ENCODE measurements around the gene SPSB4.
A peak's percentile ranks its signal among the peaks of the same experiment; 100 is the strongest.

Gene SPSB4

GRCh38 chr3:141152130-141152529 is 101.0 kb downstream of the SPSB4 start:
- DNase-seq (ENCODE audit: low spot score), result no peak

DNA sequence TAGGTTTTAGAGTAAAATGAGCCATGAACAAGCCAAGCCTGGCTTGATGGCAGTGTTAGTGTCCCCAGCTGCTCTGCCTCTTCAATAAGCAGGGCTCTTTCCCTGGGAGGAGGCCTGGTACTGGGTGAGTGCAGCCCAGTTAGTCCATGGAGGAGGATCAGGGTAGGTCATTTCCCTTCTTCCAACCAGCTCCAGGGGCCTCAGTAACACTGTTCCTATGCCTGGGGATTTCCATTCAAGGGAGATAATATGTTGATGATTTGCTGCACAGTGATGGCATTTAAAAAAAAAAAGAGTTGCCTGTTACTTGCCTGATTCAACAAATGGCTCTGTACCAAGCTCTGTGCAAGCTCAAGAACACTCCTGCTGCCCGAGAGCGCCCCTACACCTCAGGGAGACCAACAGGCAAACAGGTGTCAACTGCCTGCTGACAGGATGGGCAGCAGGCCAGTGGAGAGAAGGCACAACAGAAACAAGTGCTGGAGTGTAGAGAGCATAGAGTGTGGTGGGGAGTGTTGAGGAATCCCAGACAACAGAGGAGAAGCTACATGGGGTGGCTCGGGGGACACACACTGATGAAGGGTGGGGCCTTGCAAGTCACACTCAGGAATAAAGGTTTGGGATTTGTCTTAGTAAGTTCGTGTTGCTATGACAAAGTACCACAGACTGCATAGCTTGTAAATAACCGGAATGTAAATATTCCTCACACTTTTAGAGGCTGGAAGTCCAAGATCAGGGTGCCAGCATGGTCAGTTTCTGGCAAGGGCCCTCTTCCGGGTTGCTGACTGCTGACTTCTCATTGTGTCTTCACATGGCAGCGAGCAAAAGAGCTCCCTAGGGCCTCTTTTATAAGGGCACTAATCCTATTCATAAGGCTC is 101.9 kb downstream of the SPSB4 start:
- no peak for DNase-seq (ENCODE audit: low spot score)

GRCh38 chr3:141153679-141153966 is 102.5 kb downstream of the SPSB4 start:
- DNase-seq (ENCODE audit: low spot score), result no peak

- DNase-seq (ENCODE audit: low spot score), result no peak
These were observed 113.7 kb downstream of the SPSB4 start for GRCh38 chr3:141164852-141165251.

DNA sequence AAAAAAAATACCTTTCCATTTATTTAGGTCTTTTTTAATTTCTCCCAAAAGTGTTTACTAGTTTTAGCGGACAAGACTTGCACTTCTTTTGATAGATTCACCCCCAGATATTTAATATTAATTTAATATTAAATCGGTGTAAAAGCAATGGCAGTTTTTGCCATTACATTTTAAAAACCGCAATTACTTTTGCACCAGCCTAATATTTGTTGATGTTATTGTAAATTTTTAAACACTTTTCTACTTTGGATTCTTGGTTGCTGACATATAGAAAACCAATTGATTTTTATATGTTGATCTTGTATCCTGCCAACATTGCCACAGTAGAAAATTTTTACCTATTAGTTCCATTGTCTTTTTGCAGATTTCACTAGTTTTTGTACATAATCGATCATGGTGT is 116.5 kb downstream of the SPSB4 start:
- no peak for DNase-seq (ENCODE audit: low spot score)

GRCh38 chr3:141170678-141171295 is 119.6 kb downstream of the SPSB4 start:
- no peak for DNase-seq (ENCODE audit: low spot score)

DNA sequence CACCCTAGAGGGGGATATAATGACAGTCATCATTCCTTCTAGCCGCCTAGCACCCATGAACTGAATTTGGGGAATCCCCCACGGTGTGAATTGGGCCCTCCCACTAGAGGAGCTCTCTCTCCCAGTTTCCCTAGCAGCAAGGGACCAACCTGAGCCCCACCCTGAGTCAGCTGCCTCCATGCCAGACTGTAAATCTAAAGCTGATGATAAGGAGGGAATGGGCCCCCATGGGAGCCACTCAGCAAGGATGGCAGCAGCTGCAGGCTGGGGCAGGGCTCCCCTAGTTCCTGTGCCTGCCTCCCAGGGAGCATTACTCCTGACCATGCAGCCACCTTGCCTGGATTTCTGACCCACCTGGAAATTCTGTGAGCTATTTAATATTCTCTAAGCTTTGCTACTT is 123.5 kb downstream of the SPSB4 start:
- DNase-seq (ENCODE audit: low spot score), result no peak

- no peak for DNase-seq (ENCODE audit: low spot score)
These were observed 125.6 kb downstream of the SPSB4 start for GRCh38 chr3:141176775-141177174.

- DNase-seq (ENCODE audit: low spot score), result no peak
These were observed 126.9 kb downstream of the SPSB4 start for GRCh38 chr3:141178026-141178425.

GRCh38 chr3:141178551-141178950 is 127.4 kb downstream of the SPSB4 start:
- no peak for DNase-seq (ENCODE audit: low spot score)

DNA sequence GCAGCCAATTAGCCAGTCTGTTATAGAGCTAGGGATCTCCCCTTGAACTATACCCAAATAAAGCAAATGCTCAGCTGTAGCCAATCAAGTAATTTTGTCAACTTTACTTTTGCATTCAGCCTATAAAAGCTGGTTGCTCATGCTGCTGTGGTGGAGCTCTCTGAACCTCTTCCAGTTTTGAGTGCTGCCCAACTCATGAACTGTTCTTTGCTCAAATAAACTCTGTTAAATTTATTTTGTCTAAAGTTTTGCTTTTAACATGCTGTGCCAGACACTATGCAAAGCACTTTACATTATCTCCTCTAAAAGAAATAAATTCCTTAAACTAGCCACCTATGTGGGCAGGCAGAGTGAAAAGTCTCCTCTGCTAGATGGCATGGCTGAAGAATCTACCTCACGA is 128.8 kb downstream of the SPSB4 start:
- no peak for DNase-seq (ENCODE audit: low spot score)

DNA sequence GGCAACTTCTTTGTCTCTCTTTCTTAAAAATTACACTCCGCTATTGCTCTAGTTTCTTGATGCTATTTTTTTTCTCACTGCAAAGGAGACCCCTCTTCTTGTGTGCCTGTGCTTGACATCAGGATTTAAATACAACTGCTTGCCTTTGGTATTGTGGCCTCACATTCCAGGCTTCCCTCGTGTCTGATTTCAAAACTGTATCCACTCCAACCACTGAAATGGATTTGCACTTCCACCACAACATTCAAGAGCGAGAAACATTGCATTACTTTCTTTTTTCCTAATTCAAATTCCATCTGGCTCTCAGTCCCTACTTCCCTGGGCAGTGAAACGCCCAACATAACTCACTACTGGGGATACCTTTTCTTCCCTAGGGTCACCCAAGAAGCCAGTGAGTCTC is 130.0 kb downstream of the SPSB4 start:
- no peak for DNase-seq (ENCODE audit: low spot score)

GRCh38 chr3:141181819-141182218 is 130.7 kb downstream of the SPSB4 start:
- no peak for DNase-seq (ENCODE audit: low spot score)

- DNase-seq (ENCODE audit: low spot score), result no peak
These were observed 132.5 kb downstream of the SPSB4 start for GRCh38 chr3:141183606-141184005.

GRCh38 chr3:141184430-141184829 is 133.3 kb downstream of the SPSB4 start:
- no peak for DNase-seq (ENCODE audit: low spot score)

DNA sequence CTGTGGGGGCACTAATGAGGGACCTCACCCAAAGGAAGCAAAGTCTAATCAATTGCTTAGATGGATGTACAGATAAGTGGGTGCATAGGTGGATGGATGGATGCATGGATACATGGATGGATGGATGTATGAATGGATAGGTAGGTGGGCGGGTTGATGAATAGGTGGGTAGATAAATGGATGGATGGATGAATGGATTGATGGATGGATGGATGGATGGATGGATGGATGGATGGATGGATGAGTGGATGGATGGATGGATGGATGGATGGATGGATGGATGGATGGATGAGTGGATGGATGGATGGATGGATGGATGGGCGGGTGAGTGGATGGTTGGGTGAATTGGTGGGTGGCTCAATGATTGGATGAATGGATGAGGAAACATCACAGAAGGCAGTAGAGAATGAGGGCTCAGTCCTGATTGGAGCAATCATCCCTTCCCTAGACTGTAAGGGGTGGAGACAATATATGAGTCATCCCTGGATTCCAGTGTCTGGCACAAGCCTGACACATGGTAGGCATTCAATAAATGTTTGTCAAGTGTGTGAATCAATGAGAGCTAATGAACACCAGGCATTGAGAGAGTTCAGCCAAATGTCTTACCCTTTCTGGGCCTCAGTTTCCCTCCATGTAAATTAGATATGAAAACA is 140.1 kb downstream of the SPSB4 start:
- DNase-seq (ENCODE audit: low spot score), result no peak

DNA sequence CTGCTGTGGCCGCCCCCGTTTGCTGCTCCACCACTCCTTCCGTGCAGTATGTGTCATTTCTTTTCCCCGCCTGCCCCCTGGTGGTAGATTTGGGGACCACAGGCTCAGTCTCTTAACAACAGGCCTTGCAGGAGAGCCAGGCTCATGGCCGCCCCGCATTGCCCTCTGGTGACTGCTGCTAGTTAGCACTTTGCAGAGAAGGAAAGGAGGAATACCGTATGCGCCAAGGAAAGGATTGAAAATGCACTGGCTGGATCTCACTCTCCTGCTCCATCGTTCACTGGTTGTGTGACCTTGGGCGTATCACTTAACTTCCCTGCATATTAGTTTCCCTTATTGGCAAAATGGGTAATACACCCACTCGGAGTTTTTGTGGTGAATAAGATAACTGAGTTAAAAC is 141.2 kb downstream of the SPSB4 start:
- peak; percentile 94 for DNase-seq (ENCODE audit: low spot score)

DNA sequence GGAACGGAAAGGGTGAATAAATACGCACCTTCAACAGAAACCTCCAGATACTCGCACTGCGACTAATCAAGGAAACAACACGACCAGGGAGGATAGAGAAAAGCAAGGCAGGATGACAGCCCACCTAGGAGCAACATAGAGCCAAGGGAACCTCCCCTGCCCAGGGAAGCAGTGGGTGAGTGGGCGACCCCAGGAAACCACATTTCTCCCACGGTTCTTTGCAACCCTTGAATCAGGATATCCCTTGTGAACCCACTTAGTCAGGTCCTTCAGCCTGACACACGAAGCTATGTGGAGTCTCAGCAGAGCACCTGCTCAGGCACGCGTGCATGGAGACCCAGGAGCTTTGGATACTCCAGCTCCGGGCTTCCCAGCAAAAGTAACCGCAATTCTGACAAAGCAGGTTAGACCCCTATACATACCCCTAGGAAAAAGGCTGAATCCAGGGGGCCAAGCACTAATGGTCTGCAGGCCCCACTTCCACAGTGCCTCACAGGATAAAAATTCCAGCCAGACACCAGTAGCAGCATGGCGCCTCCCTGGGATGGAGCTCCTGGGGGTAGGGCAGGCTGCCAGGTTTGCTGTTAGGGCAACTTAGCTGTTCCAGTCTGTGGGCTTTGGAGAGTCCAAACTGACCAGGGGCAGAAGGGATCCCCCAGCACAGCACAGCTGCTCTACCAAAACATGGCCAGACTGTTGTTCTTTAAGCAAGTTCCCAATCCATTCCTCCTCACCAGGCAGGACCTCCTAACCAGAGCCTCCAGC is 142.1 kb downstream of the SPSB4 start:
- no peak for DNase-seq (ENCODE audit: low spot score)
